Activated T-cell treated with anti-CD3 and anti-CD28 coated beads, Interleukin-2, amount 50 U/mL, for 4 hours (primary cell): ENCODE measurements around the gene AXIN1. TPM values are rescaled to one million over a fixed set of nuclear protein-coding genes. Genes with fewer than 3 reads are reported as not detected.
A peak's percentile ranks its signal among the peaks of the same experiment; 100 is the strongest.

Experiments used
- ATAC-seq, 2 donors: fragments of 200-7000 bp; cut with Tn5 transposase; one replicate each; pipeline ENCODE4 v1.10.0; 2021
- DNase-seq: peaks from one replicate; pipeline ENCODE4 v3.0.0-alpha.2; 2020
- H3K27me3 Mint-ChIP-seq: one replicate; pipeline ENCODE4 v1.8.0; 2021; ENCODE audit warnings: low read depth, mixed read lengths
- H3K36me3 Mint-ChIP-seq: one replicate; pipeline ENCODE4 v1.8.0; 2022; ENCODE audit warnings: mixed read lengths; ENCODE audit not compliant: insufficient read depth
- H3K4me1 Mint-ChIP-seq: one replicate; pipeline ENCODE4 v1.8.0; 2021; ENCODE audit warnings: low read depth, mixed read lengths
- H3K4me3 Mint-ChIP-seq: one replicate; pipeline ENCODE4 v1.8.0; 2021; ENCODE audit warnings: mild to moderate bottlenecking, moderate library complexity, mixed read lengths
- H3K9me3 Mint-ChIP-seq: one replicate; pipeline ENCODE4 v1.8.0; 2021; ENCODE audit warnings: mixed read lengths
- total RNA-seq, 3 donors: library from RNA; stranded (reverse); gene quantifications; one replicate each; pipeline ENCODE4 v1.2.1, GENCODE V29; 2021

The AXIN1 gene
- total RNA-seq, 3 donors from 2014 or later: 34.1 to 40.4 (median 35.4) TPM

DNA sequence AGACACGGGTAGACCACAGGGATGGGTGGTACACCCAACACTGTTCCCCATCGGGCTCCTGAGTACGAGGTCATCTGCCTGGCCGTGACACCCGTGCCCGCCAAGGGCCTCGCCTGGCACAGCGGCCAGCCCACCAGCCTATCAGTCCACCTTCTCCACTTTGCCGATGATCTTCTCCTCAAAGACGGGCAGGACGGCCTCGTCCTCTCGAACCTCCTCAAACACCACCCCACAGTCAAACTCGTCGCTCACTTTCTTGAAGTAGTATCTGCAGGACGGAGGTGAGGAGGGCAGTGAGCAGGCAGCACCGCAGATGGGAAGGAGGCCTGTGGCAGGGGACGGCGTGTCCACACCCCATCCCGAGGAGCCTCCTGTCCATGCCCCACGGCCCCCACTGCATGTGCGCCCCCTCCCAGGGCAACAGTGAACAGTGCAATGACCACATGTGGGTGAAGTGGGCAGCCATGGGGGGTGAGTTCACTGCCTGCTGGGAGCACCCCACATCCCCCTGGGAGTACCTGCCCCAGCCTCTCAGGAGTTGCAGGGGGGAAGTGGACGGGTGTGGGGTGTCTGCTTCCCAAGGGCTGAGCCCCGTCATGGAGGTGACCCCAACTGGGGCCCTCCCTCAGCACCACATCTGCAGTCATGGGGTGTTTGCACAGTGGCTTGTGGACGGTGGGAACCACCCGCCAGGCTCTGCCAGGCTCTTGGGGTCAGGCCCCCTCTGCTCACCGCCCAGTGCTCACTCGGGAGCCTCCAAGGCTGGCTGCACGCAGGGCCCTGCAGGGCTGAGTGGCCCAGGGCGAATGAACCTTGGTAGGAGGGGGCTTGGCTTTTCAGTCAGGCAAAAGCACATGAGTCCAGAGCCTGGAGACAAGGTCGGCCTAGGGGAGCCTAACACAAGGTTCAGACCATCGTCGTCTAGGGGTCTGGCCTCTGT lies 64.3 kb downstream of the AXIN1 start:
- Mint-ChIP-seq H3K27me3 (no peaks in the 10 kb centered on the region), H3K4me1 (no peaks in the 10 kb centered on the region), H3K36me3 (peaks cover 11% of the 10 kb centered on the region), H3K4me3 (no peak overlapping the region), H3K9me3 (no peaks in the 10 kb centered on the region)
- ATAC-seq (no peak), DNase-seq (no peak)

DNA sequence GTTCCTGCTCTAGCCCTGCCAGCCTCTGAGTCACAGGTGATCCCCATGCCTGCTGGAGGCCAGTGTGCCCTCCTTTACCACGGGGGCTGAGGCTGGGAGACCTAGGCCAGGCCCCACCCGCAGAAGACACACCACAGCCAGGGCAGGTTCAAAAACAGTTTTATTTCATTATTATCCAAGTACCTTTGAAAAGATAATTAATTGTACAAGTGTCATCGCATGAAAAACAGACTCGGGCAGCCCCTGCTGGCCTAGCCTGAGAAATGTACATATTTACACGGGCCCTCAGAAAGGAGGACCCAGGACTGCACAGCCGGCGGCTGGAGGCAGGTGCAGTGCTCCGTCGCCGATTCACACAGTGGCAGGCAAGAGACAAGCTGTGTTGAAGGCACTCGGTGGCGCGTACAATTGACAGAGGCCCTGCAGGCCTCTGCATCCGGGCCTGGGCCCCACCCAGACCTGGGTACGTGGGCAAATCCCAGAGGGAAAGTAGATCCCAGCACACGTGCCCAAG lies 65.2 kb downstream of the AXIN1 start:
- peaks cover 8% of the 10 kb centered on the region for H3K36me3 Mint-ChIP-seq
- no peaks in the 10 kb centered on the region for H3K9me3 Mint-ChIP-seq
- DNase-seq (no peak), ATAC-seq (no peak)
- no peaks in the 10 kb centered on the region for H3K27me3 Mint-ChIP-seq
- H3K4me1 Mint-ChIP-seq: no peaks in the 10 kb centered on the region
- no peak overlapping the region for H3K4me3 Mint-ChIP-seq

DNA sequence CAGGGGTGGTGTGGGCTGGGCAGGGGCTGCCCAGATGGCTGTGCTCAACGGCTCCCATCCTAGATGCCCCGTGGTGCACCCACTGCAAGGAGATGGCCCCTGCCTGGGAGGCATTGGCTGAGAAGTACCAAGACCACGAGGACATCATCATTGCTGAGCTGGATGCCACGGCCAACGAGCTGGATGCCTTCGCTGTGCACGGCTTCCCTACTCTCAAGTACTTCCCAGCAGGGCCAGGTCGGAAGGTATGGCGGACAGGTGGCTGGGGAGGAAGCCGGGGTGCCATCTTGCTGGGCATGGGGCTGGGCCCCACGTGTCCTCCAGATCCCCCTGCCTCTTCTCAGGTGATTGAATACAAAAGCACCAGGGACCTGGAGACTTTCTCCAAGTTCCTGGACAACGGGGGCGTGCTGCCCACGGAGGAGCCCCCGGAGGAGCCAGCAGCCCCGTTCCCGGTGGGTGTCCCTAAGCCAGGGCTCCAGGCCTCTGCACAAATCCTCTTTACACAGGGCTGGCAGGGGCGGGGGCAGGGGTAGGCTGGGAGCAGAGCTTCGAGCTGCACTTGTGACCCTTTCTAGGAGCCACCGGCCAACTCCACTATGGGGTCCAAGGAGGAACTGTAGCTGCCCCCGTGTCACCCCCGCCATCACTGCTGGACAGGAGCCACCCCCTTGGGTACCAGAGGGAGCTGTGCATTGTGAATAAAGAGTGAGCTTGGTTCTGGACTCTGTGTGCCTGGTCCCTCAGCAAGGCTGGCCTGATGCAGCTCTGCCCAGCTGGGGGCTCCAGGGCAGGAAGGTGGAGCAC lies 65.8 kb downstream of the AXIN1 start:
- ATAC-seq (no peak), DNase-seq (no peak)
- H3K4me3 Mint-ChIP-seq: no peak overlapping the region
- peaks cover 8% of the 10 kb centered on the region for H3K36me3 Mint-ChIP-seq
- no peaks in the 10 kb centered on the region for H3K4me1 Mint-ChIP-seq
- H3K9me3 Mint-ChIP-seq: no peaks in the 10 kb centered on the region
- H3K27me3 Mint-ChIP-seq: peaks cover 3% of the 10 kb centered on the region

DNA sequence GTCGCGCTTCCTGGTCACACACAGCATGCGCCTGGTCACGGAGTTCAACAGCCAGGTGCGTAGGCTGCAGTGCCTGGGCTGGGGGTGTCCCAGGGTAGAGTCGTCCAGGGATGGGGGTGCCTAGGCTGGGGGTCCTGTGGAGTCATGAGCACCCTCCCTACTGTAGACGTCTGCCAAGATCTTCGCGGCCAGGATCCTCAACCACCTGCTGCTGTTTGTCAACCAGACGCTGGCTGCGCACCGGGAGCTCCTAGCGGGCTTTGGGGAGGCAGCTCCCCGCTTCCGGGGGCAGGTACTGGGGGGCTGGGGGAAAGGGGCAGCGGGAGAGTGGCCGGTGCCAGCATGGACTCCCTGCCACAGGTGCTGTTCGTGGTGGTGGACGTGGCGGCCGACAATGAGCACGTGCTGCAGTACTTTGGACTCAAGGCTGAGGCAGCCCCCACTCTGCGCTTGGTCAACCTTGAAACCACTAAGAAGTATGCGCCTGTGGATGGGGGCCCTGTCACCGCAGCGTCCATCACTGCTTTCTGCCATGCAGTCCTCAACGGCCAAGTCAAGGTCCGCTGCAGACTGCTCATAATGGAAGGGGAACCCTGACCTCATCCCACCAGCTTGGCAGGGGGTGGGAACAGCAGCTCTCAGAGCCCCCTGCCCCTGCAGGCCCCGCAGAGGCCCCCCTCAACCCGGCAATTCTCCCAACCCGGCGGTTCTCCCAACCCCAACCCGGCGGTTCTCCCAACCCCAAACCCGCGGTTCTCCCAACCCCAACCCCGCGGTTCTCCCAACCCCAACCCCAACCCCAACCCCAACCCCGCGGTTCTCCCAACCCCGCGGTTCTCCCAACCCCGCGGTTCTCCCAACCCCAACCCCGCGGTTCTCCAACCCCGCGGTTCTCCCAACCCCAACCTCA lies 67.1 kb downstream of the AXIN1 start:
- ATAC-seq (no peak), DNase-seq (no peak)
- Mint-ChIP-seq H3K9me3 (no peaks in the 10 kb centered on the region), H3K36me3 (peaks cover 6% of the 10 kb centered on the region), H3K4me3 (no peak overlapping the region), H3K4me1 (no peaks in the 10 kb centered on the region), H3K27me3 (peaks cover 9% of the 10 kb centered on the region)

DNA sequence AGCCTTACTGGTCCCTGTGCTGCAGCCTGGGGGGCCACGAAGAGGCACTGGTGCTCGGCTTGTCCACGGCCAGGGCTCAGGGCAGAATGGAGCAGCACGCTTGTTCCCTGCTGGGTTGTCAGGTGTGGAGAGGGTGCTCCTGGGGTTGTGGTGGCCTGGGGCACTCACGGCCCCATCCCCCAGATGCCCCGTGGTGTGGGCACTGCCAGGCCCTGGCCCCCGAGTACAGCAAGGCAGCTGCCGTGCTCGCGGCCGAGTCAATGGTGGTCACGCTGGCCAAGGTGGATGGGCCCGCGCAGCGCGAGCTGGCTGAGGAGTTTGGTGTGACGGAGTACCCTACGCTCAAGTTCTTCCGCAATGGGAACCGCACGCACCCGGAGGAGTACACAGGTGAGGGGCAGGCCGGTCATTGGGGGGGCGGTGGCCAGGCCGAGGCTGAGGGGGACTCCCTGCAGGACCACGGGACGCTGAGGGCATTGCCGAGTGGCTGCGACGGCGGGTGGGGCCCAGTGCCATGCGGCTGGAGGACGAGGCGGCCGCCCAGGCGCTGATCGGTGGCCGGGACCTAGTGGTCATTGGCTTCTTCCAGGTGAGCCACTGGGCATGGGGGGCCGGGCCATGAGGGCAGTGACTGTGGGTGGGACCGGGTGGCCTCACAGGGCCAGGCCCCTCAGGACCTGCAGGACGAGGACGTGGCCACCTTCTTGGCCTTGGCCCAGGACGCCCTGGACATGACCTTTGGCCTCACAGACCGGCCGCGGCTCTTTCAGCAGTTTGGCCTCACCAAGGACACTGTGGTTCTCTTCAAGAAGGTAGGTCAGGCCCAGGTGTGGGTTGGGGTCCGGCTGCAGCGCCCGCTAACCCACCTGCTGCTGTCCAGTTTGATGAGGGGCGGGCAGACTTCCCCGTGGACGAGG lies 68.1 kb downstream of the AXIN1 start:
- ATAC-seq: no peak
- Mint-ChIP-seq H3K4me1 (no peaks in the 10 kb centered on the region), H3K27me3 (peaks cover 9% of the 10 kb centered on the region), H3K4me3 (no peak overlapping the region), H3K36me3 (peaks cover 6% of the 10 kb centered on the region), H3K9me3 (no peaks in the 10 kb centered on the region)
- no peak for DNase-seq

DNA sequence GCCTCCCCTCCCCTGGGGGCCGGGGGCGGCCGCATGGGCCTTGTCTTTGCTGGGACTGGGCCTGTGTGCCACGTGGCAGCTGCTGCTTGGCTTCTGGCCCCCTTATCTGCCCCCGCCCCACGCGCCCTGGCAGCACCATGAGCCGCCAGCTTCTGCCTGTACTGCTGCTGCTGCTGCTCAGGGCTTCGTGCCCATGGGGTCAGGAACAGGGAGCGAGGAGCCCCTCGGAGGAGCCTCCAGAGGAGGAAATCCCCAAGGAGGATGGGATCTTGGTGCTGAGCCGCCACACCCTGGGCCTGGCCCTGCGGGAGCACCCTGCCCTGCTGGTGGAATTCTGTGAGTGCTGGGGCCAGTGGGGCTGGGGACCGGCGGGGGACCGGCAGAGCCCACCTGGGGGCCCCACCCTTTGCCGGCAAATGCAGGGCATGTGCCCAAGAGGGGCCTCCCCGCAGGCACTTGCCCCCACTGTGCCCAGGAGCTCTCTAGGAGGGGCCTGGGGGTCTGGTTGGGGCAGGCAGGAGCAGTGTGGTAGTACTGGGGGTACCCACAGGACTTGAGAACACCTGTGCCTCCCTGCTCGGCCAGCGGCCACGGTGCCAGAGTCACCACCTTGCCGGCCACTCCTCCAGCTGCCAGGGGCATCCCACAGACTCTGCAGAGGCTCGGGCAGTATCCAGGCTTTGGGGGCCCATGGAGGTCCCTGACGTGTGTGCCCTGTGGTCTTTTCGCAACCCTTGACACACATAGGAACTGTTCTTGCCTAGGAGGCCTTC lies 69.3 kb downstream of the AXIN1 start, which contains the start of gene PDIA2:
PDIA2 (plus strand) TSS at position 132 of the 773 bp plus-strand sequence; CDS start at position 138, 6 bp downstream.
- Mint-ChIP-seq H3K4me1 (peaks cover 7% of the 10 kb centered on the region), H3K9me3 (no peaks in the 10 kb centered on the region), H3K27me3 (peaks cover 16% of the 10 kb centered on the region), H3K4me3 (no peak within 1 kb of the TSS), H3K36me3 (peaks cover 6% of the 10 kb centered on the region)
- ATAC-seq (no peak), DNase-seq (no peak)

DNA sequence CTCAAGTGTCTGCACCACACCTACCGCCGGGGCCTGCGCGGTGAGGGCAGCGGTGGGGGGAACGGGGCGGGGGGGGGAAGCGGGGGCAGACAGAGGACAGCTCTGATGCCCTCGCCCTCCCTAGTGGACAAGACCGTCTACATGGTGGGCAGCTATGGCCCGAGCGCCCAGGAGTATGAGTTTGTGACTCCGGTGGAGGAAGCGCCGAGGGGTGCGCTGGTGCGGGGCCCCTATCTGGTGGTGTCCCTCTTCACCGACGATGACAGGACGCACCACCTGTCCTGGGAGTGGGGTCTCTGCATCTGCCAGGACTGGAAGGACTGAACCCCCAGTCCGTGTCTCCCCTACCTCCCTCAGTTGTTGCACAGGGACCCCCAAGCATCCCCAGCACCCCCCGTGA lies 70.0 kb downstream of the AXIN1 start:
- Mint-ChIP-seq H3K9me3 (no peaks in the 10 kb centered on the region), H3K27me3 (peaks cover 17% of the 10 kb centered on the region), H3K36me3 (peaks cover 3% of the 10 kb centered on the region), H3K4me1 (peaks cover 7% of the 10 kb centered on the region), H3K4me3 (no peak overlapping the region)
- DNase-seq (no peak), ATAC-seq (no peak)

DNA sequence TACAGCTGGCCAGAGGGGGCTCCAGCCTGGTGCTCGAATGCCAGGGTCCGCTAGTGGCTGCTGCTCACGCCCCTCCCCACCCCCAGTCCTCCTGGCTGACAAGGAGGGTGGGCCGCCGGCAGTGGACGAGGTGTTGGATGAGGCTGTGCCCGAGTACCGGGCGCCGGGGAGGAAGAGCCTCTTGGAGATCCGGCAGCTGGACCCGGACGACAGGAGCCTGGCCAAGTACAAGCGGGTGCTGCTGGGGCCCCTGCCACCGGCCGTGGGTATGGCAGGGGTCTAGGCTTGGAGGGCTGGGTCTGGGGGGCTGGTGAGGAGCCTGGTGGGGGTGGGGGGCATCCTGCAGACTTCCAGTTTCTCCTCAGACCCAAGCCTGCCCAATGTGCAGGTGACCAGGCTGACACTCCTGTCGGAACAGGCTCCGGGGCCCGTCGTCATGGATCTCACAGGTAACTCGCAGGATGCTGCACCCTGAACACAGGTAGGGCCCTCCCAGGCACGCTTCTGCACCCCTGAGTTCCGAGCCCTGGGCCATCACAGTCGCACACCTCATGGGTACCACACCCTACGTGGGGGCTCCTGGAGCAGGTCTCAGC lies 70.8 kb downstream of the AXIN1 start:
- Mint-ChIP-seq H3K9me3 (no peaks in the 10 kb centered on the region), H3K4me3 (no peak overlapping the region), H3K36me3 (no peaks in the 10 kb centered on the region), H3K4me1 (peaks cover 7% of the 10 kb centered on the region), H3K27me3 (peaks cover 24% of the 10 kb centered on the region)
- DNase-seq (no peak), ATAC-seq (no peak)

DNA sequence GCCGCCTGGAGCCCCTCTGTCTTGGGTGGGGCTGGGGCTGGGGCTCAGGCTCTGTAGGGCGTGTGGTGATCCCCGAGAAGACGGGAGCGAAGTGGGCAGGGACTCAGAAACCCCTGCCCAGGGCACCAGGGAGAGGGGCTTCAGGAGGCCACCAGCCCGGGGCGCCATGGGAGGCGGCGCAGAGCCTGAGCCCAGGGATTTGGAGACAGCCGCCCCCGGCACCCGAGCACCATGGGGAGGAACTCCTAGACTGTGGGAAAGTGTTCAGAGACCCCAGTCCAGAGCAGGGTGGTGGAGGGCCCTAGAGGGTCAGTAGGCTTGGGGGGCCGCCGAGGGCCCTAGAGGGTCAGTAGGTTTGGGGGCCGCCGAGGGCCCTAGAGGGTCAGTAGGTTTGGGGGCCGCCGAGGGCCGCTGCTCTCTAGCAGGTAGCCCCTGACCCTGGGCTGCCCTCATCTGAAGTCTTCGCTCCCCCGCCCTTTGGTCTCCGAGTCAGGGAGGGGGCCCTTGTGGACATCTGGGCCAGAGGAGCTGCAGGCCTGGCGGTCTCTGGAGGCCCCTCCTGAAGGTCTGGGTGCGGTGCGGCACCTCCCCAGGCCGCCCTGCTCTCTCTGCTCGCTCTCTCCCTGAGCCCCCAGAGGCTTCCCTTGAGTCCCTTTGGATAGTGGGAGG lies 71.4 kb downstream of the AXIN1 start:
- Mint-ChIP-seq H3K36me3 (no peaks in the 10 kb centered on the region), H3K27me3 (peaks cover 30% of the 10 kb centered on the region), H3K4me3 (no peak overlapping the region), H3K9me3 (no peaks in the 10 kb centered on the region), H3K4me1 (peaks cover 9% of the 10 kb centered on the region)
- ATAC-seq (no peak), DNase-seq (no peak)

DNA sequence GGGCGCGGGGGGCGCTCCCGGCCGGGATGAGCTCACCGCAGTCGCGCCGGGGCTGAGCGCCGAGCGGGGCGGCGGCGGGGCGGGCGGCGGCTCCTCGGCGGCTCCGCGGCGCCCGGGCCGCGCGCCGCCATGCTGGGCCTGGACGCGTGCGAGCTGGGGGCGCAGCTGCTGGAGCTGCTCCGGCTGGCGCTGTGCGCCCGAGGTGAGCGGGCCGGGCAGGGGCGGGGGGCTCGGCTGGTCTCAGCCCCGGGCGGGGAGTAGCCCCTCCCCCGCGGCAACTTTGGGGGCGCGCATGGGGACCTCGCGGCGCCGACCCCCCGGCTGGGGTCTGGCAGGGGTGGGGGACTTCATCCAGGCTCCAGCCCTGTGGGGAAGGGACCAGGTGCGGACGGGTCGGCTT lies 72.0 kb downstream of the AXIN1 start, which contains the start of gene ARHGDIG:
ARHGDIG (plus strand) TSS at position 40 of the 400 bp plus-strand sequence; CDS start at position 130, 90 bp downstream.
- DNase-seq (no peak), ATAC-seq (peak; percentile 35 to 36)
- H3K27me3 Mint-ChIP-seq: peaks cover 30% of the 10 kb centered on the region

DNA sequence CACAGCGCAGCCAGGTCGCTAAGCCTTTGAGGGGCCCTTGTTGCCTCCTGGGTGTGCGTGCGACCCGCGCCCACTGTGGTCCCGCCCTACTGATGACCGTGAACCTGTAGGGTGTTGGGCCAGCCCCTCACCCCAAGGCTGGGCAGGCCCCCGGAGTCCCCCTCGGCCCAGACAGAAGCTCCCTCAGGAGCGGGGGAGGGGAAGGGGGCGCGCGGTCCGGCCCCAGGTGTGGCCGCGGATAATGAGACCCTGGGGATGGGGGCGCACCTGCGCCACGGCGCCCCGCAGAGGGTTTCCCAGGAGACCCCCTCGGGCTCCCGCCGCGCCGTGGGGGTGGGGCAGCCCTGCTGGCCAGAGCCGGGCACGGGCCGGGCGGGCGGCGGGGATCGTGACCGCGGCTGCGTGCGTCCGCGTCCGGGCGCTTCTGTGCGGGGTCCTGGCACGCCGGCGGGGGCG lies 72.5 kb downstream of the AXIN1 start:
- no peaks in the 10 kb centered on the region for H3K9me3 Mint-ChIP-seq
- no peak for DNase-seq
- no peak for ATAC-seq
- H3K4me3 Mint-ChIP-seq: no peak overlapping the region
- H3K27me3 Mint-ChIP-seq: peaks cover 30% of the 10 kb centered on the region
- no peaks in the 10 kb centered on the region for H3K36me3 Mint-ChIP-seq
- peaks cover 9% of the 10 kb centered on the region for H3K4me1 Mint-ChIP-seq

More for the DNA sequence above, 72.0 kb downstream of the AXIN1 start, which contains the start of gene ARHGDIG:
- H3K9me3 Mint-ChIP-seq: no peaks in the 10 kb centered on the region
- peaks cover 9% of the 10 kb centered on the region for H3K4me1 Mint-ChIP-seq
- no peaks in the 10 kb centered on the region for H3K36me3 Mint-ChIP-seq
- no peak within 1 kb of the TSS for H3K4me3 Mint-ChIP-seq
